ENCODE results near the gene PIGO. TPM values are rescaled to one million over a fixed set of nuclear protein-coding genes. Genes with fewer than 3 reads are reported as not detected.

The PIGO gene
- total RNA-seq, 1 donor from 2014 or later, result 13.3 TPM

DNA sequence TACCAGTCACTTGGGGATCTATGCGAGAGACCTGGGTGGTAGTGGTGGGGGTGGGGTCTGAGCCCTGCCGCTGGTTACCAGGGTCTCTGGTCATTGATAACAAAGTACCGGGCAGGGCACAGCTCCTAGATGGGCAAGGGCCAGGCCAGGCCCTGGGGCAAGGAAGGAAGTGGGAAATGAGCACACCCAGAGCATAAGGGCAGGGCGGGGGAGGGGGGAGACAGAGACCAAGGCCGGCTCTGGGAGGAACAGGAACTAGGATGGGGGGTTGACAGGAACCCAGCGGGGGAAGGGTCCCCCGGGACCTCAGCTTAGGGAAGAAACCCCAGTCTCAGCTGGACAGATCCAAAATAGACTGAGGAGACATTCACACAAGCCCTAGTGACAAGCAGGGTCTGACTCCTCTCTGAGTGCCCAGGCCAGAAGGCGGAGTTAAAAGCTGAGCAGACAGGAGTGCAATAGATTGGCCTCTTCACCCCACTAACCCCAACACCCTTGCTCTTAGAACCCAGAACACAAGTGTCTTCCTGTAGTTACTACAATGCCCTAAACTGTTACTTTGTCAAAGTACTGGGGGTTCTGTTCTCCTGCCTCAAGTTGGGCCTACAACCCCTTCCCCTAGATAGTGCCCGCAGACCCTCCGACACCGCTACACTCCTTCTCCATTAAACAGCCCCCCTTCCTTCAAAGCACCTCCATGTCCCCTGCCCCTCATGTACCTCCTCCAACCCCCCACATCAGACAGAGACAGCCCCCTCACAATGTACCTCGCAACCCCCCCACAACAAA is 18.6 kb upstream of the PIGO start:
- Histone ChIP-seq H3K4me1 (peaks cover 56% of the 10 kb centered on the region), H3K27me3 (no peaks in the 10 kb centered on the region), H3K27ac (peak overlapping the region; percentile 95), H3K9me3 (no peaks in the 10 kb centered on the region), H3K36me3 (no peaks in the 10 kb centered on the region), H3K4me3 (peak overlapping the region; percentile 43 to 51)
- intact Hi-C loops (cut with DNase I), result loop anchor here (5.0 kb wide), 1 partner anchor 362 kb away; no protein-coding TSS in a partner anchor
- no peak for DNase-seq (ENCODE audit: extremely low spot score in 2 of 2)
- TF ChIP-seq, protein P1, sequence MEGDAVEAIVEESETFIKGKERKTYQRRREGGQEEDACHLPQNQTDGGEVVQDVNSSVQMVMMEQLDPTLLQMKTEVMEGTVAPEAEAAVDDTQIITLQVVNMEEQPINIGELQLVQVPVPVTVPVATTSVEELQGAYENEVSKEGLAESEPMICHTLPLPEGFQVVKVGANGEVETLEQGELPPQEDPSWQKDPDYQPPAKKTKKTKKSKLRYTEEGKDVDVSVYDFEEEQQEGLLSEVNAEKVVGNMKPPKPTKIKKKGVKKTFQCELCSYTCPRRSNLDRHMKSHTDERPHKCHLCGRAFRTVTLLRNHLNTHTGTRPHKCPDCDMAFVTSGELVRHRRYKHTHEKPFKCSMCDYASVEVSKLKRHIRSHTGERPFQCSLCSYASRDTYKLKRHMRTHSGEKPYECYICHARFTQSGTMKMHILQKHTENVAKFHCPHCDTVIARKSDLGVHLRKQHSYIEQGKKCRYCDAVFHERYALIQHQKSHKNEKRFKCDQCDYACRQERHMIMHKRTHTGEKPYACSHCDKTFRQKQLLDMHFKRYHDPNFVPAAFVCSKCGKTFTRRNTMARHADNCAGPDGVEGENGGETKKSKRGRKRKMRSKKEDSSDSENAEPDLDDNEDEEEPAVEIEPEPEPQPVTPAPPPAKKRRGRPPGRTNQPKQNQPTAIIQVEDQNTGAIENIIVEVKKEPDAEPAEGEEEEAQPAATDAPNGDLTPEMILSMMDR (IDR thresholded peaks at IDR 0.05), result no peak
- TF ChIP-seq POLR2AphosphoS5 (IDR thresholded peaks at IDR 0.05; ENCODE audit: insufficient read depth in 1 of 2, low read depth in 1 of 2) (no peak), POLR2A (IDR thresholded peaks at IDR 0.05) (no peak)

DNA sequence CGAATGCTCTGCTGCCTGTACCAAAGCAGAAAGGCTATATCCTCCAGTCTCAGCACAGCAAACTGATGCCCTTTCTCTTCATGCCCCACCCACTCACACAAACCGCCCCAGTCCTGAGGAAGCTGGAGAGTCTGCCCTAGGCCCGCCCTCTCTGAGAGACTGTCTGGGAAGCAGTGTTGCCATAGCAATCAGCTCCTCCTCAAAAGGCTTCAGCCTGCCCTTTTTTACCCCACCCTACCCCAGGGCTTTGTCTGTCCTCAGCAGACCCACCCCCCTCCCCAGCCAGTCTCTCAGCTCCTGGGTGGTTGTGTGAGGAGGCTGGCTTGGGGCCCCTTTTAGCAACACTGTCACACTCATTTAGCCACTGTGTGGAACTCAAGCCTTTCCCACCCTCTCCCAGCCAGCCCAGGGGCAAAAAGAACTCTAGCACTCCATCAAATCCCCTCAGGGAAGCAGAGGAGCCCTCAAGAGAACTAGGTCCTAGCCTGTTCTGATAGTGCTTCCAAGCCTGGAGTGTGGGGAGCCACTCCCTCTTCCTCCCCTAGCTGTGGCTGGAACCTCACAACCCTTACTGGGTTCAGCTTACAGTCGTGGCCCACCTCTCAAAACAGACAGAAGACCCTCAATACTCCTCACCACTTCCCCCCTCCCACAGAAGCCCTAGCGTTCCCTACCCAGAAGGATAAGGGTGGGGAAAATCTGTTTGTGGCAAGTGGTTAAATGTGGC is 17.9 kb upstream of the PIGO start:
- no peaks in the 10 kb centered on the region for H3K27me3 ChIP-seq
- H3K36me3 ChIP-seq, result no peaks in the 10 kb centered on the region
- no peaks in the 10 kb centered on the region for H3K9me3 ChIP-seq
- H3K4me3 ChIP-seq, result peak overlapping the region; percentile 43 to 51
- H3K4me1 ChIP-seq, result peaks cover 64% of the 10 kb centered on the region
- TF ChIP-seq POLR2AphosphoS5 (IDR thresholded peaks at IDR 0.05; ENCODE audit: insufficient read depth in 1 of 2, low read depth in 1 of 2) (peak; percentile 45 to 58), POLR2A (IDR thresholded peaks at IDR 0.05) (no peak)
- no peak for DNase-seq (ENCODE audit: extremely low spot score in 2 of 2)
- intact Hi-C loops (cut with DNase I), result no loop called here
- peak overlapping the region; percentile 95 for H3K27ac ChIP-seq

DNA sequence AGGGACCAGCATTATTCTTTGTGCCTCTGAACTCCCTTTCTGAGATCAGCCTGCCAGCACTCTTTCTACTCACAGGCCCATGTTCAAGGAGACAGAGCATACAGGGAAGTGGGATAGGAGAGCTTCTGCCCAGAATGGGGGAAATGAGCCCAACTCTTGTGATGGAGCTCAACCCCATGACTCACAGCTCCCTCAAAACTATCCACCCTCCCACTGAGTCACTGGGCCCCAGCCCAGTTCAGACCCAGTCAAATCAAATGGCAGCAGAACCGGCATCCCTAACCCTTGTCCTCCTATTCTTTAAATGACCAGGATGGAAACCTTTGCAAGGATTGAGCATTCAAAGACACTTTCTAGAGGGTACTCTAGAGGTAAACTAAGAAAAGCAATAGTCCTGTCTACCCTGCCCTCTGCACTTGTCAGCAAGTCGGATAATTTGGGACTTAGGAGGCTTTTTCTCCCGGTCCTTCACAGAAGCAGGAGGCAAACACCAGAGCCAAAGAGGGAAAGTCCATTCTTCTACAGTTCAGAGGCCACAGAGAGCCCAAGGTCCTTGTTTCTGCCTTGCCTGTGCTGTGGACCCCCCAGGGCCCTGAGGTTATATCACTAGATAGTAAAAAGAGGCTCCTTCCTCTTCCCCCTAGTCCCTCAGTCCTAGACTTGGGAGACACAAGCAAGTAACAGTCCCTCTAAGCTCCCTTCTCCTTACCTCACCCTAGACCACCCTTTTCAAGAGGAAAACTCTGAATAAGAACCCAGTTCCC is 16.0 kb upstream of the PIGO start:
- intact Hi-C loops (cut with DNase I), result no loop called here
- Histone ChIP-seq H3K36me3 (peaks cover 0 to 12% of the 10 kb centered on the region in 2 donors), H3K4me1 (peaks cover 65% of the 10 kb centered on the region), H3K27me3 (no peaks in the 10 kb centered on the region), H3K27ac (peak overlapping the region; percentile 95), H3K4me3 (peak overlapping the region; percentile 66 to 76), H3K9me3 (no peaks in the 10 kb centered on the region)
- no peak for DNase-seq (ENCODE audit: extremely low spot score in 2 of 2)
- no peak for TF ChIP-seq POLR2A (IDR thresholded peaks at IDR 0.05)

DNA sequence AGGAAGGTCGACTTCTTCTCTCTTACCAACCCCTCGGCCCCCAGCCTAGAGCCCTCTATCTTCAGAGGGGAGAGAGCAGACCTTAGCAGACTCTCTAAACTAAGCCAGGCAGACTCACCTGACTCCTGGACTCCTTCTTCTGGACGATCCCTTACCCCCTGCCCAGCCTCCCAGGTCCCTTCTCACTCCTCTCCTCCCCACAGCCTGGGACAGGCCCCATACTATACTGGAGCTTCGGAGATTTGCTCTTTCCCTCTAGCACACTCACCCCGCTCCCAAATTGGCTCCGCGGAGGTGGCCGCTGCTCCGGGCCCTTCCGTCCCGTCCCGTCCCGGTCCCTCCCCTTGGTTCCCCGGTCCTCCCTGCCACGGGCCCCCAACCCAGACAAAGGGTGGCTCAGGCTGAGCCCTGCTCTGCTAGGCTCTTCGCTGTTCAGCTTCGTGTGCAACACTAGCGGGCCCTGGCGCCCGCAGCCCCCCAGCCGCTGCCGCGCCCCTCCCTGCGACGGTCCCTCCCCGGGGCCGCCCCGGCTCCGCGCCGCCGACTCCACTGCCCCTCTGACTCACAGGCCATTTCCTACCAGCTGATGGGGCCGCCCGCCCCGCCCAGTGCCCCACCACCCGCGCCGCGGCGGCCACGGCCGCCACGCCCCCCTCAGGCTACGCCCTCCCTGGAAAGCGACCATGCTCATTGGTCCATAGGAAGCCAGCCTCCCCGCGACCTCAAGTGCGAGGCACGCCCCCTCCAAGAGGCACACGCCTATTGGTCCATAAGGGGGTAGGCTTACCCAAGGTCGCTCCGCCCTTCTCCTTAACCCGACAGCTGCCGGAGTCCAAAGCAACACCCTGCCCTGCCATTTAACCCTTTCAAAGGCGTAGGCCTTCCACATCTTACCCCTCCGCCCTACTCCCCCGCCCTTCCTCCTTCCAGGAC is 14.9 kb upstream of the PIGO start:
- H3K27ac ChIP-seq, result peak overlapping the region; percentile 95
- no peaks in the 10 kb centered on the region for H3K27me3 ChIP-seq
- H3K4me1 ChIP-seq, result peaks cover 60% of the 10 kb centered on the region
- DNase-seq (ENCODE audit: extremely low spot score in 2 of 2), result peak in 1 of 2 donors; percentile 99
- peaks cover 0 to 21% of the 10 kb centered on the region in 2 donors for H3K36me3 ChIP-seq
- TF ChIP-seq, protein P1 (IDR thresholded peaks at IDR 0.05), result no peak
- TF ChIP-seq POLR2A (IDR thresholded peaks at IDR 0.05) (peak in 1 of 2 donors; percentile 55), POLR2AphosphoS5 (IDR thresholded peaks at IDR 0.05; ENCODE audit: insufficient read depth in 1 of 2, low read depth in 1 of 2) (peak in 1 of 2 donors; percentile 50)
- H3K4me3 ChIP-seq, result peak overlapping the region; percentile 66 to 76
- intact Hi-C loops (cut with DNase I), result no loop called here
- H3K9me3 ChIP-seq, result no peaks in the 10 kb centered on the region

DNA sequence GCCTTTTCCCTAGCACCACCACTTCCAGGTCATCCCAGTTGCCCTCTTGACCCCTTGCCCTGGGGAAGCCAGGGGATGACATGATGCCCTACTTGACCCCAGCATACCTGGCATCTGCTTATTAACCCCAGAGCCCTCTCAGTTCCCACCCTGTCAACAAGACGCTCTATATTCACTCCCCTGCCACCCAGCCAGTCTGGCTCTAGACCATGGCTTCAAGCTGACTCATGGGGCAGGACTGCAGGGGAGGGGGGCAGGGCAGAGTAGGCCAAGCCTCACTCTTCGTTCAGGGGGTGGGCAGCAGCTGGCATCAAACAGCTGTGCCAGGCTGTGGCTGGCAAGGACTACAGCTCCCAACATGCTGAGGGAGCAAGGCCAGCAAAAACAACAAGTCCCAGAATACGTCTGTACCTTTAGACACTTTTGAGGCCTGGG is 14.0 kb upstream of the PIGO start:
- TF ChIP-seq, protein P1 (IDR thresholded peaks at IDR 0.05), result no peak
- TF ChIP-seq POLR2AphosphoS5 (IDR thresholded peaks at IDR 0.05; ENCODE audit: insufficient read depth in 1 of 2, low read depth in 1 of 2), result no peak
- no peak for TF ChIP-seq POLR2A (IDR thresholded peaks at IDR 0.05)
- DNase-seq (ENCODE audit: extremely low spot score in 2 of 2), result peak in 1 of 2 donors; percentile 95
- peak overlapping the region; percentile 95 for H3K27ac ChIP-seq
- H3K9me3 ChIP-seq, result no peaks in the 10 kb centered on the region
- intact Hi-C loops (cut with DNase I), result no loop called here
- peaks cover 0 to 30% of the 10 kb centered on the region in 2 donors for H3K36me3 ChIP-seq
- H3K27me3 ChIP-seq, result no peaks in the 10 kb centered on the region
- H3K4me3 ChIP-seq, result peak overlapping the region; percentile 66 to 76
- peaks cover 57% of the 10 kb centered on the region for H3K4me1 ChIP-seq

All from vagina (tissue), 2 donors.